ENCODE measurements around the gene CLCNKA. TPM values are rescaled to one million over a fixed set of nuclear protein-coding genes. Genes with fewer than 3 reads are reported as not detected.
A peak's percentile ranks its signal among the peaks of the same experiment; 100 is the strongest.
"Not testable (repeated sequence)": the region's sequence is repeated elsewhere in the genome, so short reads cannot be mapped to it uniquely, and the experiment has no call there.

CLCNKA gene
- total RNA-seq, 1 donor from 2014 or later = 1.2 TPM

DNA sequence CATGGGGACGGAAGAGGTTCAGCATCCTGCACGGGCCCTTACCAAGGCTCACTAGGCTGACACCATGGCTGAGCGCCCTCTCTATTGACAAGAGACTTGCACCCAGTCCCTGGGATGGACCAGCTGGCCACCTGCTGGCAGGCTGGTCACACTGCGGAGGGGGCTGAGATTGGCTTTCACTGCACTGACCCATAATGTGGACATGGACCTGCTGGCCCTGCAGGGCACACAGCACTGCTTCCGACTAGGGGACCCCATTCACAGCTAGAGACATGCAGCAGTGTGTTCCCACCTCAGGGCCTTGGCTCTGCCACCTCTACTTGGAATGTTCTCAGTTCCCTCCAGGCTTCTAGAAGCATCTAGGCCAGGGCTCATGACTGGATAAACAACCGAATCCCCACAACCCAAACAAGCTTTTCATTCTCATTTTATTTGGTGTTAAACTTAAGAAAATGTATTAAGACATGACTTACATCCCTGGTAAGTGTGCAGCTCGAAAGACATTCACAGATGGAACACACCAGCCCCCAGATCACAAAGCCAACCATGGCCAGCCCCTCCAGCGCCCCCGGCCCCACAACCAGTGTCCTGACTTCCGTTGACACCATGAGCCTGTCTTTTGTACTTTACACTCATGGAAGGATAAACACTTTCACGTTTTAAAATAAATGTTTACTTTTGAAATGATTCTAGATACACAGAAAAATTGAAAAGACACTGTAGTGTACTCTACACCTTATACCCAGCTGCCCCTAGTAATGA, 27.1 kb upstream of the CLCNKA start:
- DNase-seq (ENCODE audit: low spot score) = no peak
- intact Hi-C loops (cut with DNase I) = loop anchor here (5.0 kb wide), 1 partner anchor 177 kb away; no protein-coding TSS in a partner anchor

DNA sequence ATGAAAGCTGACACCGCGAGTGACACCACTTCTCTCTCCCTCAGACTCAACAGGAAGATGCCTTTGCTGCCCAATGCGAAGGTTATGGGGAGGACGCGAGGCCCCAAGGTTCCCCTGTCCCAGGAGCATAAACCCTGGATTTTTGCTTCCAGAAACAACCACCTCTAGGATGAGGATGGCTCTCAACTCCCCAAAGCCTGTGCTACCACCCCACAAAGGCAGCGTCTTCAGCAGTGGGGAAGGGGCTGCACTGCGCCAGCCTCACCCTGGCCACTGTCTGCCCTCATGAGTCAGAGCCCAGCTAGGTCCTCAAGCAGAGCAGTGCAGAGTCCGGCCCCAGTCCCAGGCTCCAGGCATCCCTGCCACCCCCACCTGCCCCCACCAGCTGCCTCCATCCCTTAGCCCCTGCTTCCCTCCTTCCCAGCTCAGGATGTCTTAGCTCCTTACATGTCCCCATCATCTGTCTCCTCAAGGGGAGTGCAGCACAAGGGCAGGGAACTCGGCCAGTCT, 24.7 kb upstream of the CLCNKA start:
- no peak for DNase-seq (ENCODE audit: low spot score)
- intact Hi-C loops (cut with DNase I) = no loop called here

DNA sequence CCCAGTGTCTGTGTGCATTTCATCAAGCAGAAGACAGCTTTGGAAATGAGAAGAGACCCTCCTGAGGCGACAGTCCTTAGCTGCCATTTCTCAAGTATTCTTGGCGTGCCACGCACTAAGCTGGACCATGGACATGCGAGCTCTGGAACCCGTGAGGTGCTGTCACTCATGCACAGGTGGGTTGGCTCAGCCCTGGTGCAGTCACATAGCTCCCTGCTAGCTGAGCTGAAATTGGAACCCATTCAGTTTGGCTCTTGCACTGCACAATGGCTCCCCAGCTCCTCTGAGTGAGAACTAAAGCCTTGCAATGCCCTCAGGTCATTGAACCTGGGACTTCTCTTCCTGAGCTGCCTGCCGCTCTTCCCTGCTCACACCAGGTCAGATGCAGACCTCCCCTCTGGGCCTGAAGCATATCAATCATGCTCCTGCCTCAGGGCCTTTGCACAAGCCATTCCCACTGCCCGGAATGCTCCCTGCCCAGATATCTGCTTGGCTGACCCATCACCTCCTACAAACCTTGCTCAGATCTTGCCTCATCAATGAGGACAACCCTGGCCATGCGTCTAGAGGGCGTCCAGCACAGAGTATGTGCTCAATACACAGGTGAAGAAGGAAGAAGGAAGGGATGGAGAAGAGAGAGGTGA, 24.1 kb upstream of the CLCNKA start:
- DNase-seq (ENCODE audit: low spot score) = no peak
- intact Hi-C loops (cut with DNase I) = no loop called here

DNA sequence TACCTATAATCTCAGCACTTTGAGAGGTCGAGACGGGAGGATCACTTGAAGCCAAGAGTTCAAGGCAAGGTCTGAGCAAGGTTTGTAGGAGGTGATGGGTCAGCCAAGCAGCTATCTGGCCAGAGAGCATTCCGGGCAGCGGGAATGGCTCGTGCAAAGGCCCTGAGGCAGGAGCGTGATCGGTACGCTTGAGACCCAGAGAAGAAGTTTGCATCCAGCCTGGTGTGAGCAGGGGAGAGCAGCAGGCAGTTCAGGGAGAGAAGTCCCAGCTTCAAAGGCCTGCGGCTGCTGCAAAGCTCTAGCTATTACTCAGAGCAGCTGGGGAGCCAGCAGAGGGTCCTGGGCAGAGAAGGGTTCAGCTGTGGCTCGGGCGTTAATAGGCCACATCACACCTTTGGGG, 22.9 kb upstream of the CLCNKA start:
- DNase-seq (ENCODE audit: low spot score) = no peak
- intact Hi-C loops (cut with DNase I) = no loop called here

DNA sequence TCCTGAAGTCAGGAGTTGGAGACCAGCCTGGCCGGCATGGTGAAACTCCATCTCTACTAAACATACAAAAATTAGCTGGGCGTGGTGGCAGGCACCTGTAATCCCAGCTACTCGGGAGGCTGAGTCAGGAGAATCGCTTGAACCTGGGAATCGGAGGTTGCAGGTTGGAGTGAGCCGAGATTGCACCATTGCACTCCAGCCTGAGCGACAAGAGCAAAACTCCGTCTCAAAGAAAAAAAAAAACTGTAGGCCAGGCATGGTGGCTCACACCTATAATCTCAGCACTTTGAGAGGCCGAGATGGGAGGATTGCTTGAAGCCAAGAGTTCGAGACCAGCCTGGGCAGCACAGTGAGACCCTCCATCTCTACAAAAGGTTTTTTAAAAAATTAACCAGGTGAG, 20.6 kb upstream of the CLCNKA start:
- intact Hi-C loops (cut with DNase I); DNase-seq (ENCODE audit: low spot score): not testable (repeated sequence)

DNA sequence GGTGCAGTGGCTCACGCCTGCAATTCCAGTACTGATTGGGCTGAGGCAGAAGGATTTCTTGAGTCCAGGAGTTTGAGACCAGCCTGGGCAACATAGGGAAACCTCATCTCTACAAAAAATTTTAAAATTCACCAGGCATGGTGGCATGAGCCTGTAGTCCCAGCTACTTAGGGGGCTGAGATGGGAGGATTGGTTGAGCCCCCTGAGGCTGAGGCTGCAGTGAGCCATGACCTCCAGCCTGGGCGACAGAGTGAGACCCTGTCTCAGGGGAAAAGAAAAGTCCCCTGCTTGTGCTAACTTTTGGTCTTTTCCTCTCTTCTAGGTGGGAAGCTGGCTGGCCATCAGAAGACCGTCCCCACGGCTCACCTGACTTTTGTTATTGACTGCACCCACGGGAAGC, 16.2 kb upstream of the CLCNKA start:
- intact Hi-C loops (cut with DNase I) = no loop called here
- DNase-seq (ENCODE audit: low spot score) = no peak

DNA sequence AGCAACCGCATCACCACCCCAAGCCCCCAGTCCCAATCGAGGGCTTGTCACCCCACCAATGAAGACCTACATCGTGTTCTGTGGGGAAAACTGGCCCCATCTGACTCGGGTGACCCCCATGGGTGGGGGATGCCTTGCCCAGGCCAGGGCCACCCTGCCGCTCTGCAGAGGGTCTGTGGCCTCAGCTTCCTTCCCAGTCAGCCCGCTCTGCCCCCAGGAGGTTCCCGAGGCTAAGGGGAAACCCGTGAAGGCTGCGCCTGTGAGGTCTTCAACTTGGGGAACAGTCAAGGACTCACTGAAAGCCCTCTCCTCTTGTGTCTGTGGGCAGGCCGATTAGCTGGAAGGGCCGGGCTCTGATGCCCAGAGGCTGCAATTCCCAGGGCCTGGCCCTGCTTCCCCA, 15.8 kb upstream of the CLCNKA start:
- no peak for DNase-seq (ENCODE audit: low spot score)
- intact Hi-C loops (cut with DNase I) = no loop called here

DNA sequence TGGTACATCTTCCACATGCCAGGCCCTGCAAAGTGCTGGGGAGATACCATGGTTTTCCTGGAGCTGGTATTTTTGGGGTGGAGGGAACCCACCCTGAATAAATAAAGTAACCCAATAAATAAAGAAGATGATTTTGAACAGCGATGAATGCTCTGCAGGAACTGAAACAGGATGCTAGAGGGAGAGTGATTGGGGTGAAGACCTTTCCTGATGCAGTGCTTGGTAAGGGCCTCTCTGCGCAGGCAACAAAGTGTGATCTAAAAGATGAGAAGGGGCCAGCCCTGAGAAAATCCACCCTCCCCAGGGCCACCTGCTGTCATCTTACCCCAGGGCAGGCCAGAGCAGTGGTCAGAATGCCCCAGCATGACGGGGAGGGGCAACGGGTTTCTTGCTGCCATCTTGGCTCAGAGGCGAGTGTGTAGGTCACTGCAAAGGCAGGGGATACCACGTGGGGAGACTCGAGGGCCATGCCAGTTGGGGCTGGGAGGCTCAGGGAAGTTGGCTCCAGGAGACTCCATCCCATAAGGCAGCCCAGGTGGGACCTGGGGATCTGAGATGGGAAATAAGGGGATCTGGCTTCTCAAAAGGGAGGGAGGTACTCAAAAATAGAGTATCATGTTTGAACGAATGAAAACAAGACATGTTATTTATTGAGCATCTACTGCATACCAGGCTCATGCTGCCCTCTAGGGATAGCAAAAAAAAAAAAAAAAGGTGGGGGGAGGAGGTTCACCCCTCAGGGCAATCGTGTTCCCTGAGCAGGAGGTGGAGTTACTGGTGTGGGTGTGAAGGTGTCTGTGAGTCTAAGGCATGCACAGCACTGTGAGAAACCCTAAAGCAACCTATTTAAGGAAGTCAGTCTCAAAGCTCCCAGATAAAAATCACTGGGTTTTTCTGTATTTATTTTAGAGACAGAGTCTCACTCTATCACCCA, 15.0 kb upstream of the CLCNKA start:
- no peak for DNase-seq (ENCODE audit: low spot score)

DNA sequence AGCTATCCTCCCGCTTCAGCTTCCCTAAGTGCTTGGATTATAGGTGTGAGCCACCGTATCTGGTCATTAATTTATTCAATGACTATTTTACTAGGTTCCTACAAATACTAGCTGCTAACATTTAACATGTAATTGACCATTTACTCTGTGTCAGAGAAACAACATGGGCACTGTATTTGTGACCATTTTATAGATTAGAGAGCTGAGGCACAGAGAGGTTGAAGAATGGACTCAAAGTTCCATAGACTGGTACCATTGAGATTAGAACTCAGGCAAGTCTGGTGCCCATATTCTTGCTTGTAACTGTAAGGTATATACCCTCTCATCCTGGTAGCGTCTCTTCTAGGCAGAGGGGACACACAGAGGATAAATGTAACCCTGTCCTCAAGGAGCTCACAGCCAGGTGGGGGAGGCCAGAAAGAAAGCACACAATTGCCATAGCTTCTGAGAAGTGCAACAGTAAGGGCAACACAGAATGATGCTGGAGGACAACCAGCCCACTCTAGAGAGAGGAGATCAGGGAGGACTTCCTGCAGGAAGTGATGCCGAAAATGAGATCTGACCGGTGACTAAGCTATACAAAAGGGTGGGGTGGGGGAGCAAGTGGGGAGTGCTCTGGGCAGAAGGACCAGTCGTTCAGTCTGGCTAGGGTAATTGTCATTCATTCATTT, 14.0 kb upstream of the CLCNKA start:
- no peak for DNase-seq (ENCODE audit: low spot score)
- intact Hi-C loops (cut with DNase I) = no loop called here

More for the DNA sequence above, 15.0 kb upstream of the CLCNKA start:
- intact Hi-C loops (cut with DNase I) = no loop called here

DNA sequence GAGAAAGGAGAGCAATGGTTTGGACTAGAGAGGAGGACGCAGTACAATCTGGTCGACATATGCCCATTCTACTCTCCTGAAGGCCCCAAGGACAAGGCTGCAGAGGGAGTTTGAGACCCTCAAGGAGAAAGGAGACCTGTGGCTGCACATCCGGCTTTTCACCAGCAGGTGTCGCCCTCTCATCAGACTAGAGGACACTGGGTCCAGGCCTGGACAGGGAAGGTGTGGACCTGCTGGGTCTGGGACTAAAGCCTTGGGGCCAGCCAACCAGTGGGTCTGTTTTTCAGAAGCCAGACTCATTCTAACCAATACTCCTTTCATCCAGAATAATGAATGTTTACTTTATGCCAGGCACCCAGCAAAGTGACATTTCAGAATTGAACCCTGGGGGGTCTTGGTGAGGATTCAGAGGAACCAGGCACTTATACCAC, 12.8 kb upstream of the CLCNKA start:
- DNase-seq (ENCODE audit: low spot score) = no peak
- intact Hi-C loops (cut with DNase I) = loop anchor here (1.0 kb wide), 2 partner anchors 23 to 47 kb away; no protein-coding TSS in a partner anchor

DNA sequence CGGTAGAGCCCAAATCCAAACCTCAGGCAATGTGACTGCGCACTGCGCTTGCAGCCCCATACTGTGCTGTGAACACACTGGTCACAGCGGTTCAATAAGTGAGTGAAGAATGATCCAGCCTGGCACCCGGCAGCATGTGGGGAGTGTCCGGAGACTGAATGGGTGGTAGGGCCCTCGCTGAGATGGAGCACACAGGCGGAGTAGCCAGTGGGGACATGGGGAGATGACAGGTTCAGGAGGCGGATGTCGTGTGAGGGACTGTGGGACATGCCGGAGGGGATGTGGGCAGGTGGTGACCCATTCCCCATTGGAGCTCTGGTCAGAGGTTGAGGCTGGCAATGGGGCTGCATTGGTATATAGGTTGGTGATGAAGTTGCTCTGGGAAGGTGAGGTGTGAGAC, 12.2 kb upstream of the CLCNKA start:
- intact Hi-C loops (cut with DNase I) = loop anchor here (1.0 to 5.0 kb wide), 3 partner anchors 23 to 173 kb away; no protein-coding TSS in a partner anchor
- DNase-seq (ENCODE audit: low spot score) = no peak

DNA sequence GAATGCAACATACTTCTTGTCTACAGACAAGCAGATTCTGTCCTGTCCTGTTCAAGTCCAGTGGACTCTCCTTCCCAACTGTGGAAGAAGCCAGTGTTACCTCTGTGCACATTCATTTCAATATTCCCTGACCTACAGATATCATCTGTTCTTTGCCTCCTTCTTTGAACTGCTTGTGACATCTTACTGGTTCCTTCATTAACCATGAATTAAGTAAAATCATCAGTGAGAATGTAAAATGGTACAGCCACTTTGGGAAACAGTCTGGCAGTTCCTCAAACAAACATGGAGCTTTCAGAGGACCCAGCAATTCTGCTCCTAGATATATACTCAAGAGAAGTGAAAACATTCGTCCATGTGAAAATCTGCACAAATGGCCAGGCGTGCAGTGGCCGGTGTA, 11.0 kb upstream of the CLCNKA start:
- no peak for DNase-seq (ENCODE audit: low spot score)
- intact Hi-C loops (cut with DNase I) = loop anchor here (5.0 kb wide), 1 partner anchor 171 kb away; no protein-coding TSS in a partner anchor

DNA sequence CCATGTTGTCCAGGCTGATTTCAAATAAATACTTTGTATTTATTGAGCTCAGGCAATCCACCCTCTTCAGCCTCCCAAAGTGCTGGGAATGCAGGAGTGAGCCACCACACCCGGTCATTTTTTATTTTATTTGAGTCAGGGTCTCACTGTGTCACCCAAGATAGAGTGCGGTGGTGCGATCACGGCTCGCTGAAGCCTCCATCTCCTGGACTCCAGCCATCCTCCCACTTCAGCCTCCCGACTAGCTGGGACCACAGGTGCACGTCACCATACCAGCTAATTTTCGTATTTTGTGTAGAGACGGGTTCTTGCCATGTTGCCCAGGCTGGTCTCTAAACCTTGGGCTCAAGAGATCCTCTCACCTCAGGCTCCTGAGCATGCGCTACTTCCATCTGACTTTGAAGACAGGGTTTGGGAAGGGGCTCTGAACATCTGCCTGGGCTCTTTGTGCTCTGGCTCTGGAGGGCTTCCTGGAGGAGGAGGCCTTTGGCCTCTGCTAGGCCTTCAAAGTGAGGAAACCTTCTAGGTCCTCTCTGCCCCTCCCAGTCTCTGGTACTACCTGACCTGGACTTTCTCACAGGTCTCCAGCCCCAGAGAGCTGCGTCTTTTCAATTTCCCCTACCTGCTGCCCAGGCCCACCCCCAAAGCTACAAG, 9.8 kb upstream of the CLCNKA start:
- DNase-seq (ENCODE audit: low spot score) = no peak
- intact Hi-C loops (cut with DNase I) = loop anchor here (5.0 kb wide), 1 partner anchor 170 kb away; no protein-coding TSS in a partner anchor

DNA sequence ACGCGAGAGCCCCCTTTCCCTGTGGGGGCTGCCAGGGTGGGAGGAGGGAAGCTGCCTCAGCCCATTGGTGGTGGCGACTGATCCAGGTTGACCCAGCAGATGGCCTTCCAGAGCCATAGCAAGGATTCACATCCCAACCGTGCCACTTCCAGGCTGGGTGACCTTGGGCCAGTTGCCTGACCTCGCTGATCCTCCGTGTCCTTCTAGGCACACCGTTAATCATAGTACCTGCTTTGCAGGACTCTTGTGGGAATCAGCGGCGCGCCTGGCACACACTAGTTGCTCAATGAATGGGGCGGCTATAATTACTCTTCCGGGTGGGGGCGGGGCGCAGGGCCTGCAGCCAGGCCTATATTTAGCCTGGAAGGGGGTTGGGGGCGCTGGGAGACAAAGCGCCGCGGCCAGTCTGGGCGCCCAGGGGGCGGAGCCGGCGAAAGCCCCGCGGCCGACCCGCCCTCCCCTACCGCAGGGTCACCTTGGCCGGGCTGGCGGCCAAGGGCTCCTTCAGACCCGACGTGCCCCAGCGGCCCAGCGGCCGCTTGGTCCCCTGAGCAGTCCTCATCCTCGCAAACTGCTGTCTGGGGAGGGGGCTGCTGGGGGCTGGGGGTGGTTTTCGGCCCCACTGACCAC, 9.1 kb upstream of the CLCNKA start:
- DNase-seq (ENCODE audit: low spot score) = peak; percentile 87
- intact Hi-C loops (cut with DNase I) = loop anchor here (5.0 kb wide), 1 partner anchor 170 kb away; no protein-coding TSS in a partner anchor

DNA sequence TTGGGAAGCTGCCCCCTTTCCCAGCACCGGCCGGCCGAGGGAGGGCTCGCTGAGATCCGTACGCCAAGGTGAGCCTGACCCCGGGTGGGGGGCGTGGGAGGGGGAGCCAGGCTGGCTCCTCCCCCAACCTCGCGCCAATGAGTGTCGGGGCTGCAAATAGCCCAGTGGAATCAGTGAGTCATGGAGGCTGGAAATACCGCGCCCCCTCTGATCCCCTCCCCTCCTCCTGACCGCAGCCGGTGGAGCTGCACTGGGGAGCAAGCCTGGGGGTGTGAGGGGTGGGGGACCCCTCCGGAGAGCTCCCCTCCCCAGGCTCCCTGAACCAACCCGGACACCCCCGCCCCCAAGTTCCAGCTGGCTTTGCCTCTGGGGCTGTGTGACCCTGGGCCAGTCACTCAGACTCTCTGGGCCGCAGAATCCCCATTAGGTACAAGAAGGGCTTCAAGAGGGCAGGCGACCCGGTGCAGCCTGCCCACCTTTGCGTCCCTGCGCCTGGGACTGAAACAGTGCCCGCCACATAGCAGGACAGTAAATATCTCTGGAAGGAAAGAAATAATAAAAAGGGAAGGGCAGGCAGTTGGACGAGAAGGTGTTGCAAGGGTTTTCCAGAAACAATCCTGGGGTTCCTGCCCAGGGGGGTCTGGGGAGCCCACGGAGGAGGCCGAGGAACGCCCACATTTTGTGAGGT, 8.5 kb upstream of the CLCNKA start:
- intact Hi-C loops (cut with DNase I) = loop anchor here (5.0 kb wide), 1 partner anchor 169 kb away; no protein-coding TSS in a partner anchor
- peak; percentile 88 for DNase-seq (ENCODE audit: low spot score)

DNA sequence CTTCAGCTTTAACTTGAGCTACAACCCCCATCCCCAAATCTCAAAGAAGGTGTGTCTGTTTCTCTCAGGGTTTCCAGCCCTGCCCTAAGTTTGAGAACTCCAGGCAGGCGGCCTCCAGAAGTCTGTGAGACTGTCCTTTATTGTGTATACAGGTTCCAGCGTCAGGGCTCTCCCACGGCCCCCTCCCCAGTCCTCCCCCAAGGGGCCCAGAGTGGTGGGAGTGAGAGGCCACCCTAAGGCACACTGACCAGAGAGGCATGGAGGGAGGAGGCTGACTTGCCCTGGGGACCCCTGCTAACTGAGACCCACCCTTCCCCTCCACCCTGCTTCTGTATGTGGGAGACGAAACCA, 8.0 kb upstream of the CLCNKA start:
- no peak for DNase-seq (ENCODE audit: low spot score)
- intact Hi-C loops (cut with DNase I) = loop anchor here (5.0 kb wide), 1 partner anchor 168 kb away; no protein-coding TSS in a partner anchor

All from cardiac septum (tissue), 1 donor.